ENCODE results near the gene SAMSN1.

SAMSN1 gene

DNA sequence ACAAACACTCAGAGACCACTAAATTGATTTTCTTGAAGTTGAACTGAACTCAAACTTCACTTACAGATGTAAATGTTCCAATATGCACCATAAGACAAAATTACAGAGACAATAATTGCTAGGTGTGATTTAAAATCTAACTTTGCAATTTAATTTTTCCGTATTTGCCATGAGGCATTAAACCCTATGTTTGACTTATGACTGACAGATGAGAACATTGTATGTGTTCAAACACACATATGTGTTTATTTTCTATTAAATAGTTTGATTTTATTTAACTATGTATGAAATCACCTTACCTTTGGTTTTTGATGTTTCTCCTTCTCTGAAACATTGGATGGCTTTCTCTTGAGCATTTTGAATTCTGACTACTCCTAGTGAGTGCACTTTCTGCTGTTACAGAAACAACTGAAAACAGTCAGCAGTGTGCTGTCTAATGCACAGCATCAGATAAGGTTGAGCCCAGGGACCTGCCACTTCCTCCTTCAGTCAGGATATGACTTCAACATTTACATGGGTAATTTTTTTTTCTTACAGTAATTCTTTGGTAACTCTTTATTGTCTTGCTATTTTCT is at the start of gene SAMSN1:
SAMSN1 (minus strand) TSS at position 410 of the 575 bp plus-strand sequence; CDS start at position 356, 54 bp downstream.
- DNase-seq (ENCODE audit: low read depth) = no peak

- DNase-seq (ENCODE audit: low read depth) = no peak
Measured at GRCh38 chr21:14595449-14595848, 49.3 kb upstream of the SAMSN1 start.

DNA sequence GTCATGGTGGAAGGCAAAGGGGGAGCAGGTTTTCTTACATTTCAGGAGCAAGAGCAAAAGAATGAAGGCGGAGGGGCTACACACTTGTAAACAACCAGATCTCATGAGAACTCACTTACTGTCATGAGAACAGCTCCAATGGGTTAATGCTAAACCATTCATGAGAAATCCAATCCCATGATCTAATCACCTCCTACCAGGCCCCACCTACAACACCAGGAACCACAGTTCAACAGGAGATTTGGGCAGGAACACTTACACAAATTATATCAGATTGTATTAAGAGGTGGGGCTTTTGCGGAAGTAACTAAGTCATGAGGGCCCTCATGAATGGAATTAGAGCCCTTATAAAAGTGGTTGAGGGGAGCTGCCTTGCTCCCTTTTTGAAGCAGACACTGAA is 48.9 kb upstream of the SAMSN1 start:
- no peak for DNase-seq (ENCODE audit: low read depth)

- no peak for DNase-seq (ENCODE audit: low read depth)
Measured at GRCh38 chr21:14593230-14593629, 47.1 kb upstream of the SAMSN1 start.

DNA sequence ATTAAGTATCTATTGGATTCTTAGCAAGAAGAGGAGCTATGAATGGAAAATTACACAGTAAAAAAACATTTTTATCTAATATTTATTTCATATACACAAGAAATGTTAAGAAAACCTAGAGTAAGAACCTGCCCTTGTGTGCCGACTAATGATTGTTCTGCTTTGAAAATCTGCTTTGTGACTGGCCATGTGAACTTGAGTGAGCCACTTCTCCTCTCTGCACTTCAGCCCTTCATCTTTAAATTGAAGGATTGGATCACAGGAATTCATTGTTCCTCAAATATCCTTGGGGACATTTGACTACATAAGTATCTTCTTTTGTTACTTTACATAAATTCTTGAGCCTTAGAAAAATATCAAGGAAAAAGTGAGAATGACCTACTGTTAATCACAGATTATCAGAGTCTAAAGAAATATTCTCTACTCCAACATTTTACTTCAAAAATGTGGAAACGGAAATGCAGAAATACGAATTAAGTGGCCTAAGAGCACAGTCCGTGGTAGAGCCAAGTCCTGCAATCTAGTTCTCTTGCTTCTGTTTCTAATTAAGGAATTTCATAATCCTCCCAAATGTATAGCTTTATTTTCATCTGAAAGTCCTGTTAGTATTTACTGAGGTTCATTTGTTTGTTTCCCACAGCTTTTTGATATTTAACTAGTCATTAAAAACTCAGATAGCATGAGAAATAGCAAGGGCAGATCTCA is 46.3 kb upstream of the SAMSN1 start:
- DNase-seq (ENCODE audit: low read depth) = no peak

- DNase-seq (ENCODE audit: low read depth) = no peak
Measured at GRCh38 chr21:14591882-14592281, 45.8 kb upstream of the SAMSN1 start.

DNA sequence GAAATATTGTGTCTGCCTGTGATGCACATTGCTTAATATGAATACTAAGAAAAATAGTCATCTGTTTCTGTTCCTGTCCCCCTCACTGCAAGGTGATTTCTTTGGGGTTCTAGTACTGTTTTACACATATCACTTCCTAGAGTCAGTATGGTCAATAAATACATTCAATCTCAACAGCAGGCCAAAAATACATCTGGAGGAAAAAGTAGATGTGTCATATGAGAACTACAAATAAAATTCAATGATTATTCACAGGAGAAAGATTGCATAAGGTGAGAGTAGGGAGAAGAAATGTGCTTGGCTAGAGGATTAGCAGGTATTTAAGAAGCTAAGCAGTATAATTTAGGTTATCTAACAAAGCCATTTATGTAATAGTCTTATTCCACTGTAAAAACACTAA is 45.3 kb upstream of the SAMSN1 start:
- DNase-seq (ENCODE audit: low read depth) = no peak

GRCh38 chr21:14589855-14590563 is 43.9 kb upstream of the SAMSN1 start:
- DNase-seq (ENCODE audit: low read depth) = no peak

GRCh38 chr21:14587266-14587665 is 41.2 kb upstream of the SAMSN1 start:
- no peak for DNase-seq (ENCODE audit: low read depth)

GRCh38 chr21:14585122-14585521 is 39.0 kb upstream of the SAMSN1 start:
- no peak for DNase-seq (ENCODE audit: low read depth)

DNA sequence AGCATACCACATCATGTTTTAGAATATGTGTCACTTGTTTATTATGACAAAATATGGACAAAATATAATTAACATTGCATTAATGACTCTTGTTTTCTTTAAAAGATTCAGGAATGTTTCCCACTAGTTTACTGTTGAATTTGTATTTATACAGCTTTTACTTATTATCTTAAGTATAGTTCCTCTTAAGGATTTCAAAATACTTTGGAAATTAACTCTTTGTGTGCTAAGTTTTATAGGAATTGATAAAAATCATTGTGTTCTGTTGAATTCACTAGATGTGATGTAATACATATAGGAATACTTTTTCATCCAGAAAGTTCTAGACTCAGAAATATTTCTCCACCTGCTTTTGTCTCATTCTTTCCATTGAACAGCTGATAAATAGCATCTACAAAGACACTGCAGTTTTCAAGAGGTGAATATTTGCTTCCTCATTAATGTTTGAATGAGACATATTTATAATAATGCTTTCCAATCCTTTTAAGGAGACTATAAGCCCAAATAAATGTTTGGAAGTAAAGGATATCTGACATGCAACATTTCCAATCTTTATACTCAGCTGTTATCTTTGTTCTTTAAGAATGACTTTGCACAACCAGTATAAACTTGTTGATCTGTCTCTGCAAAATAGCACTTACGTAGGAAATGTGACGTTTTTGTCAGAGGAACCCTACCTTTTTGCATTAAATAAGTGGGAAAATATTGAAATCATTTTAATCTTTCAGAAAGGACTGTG is 38.4 kb upstream of the SAMSN1 start:
- DNase-seq (ENCODE audit: low read depth) = no peak

DNA sequence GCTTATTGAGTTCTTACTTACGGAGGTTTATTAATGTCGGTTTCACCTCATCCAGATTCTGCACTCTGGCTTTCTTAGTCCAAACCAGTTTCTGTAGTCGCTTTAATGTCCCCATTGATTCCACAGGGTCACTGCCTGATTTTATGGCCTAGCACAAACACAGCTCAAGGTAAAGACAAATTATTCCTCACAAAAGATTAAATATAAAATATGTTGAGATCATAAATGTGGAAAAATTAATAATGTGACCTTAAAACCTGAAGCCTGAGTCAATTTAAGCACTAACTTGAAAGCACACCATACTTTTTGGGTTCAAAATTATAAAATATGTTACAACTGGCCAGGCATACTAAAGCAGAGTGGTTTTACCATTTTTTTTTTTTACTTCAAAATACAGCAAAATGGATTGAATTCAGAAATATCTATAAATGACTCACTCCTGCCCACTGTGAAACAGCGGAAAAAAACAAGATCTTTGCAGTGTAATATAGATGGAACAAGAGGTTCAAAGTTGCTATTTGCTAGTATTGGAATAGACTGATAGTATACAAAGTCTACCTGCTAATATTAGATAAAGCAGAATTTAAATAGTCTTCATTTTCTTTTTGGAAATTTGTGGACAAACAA is 37.6 kb upstream of the SAMSN1 start:
- DNase-seq (ENCODE audit: low read depth) = no peak

GRCh38 chr21:14582934-14583628 is 37.0 kb upstream of the SAMSN1 start:
- DNase-seq (ENCODE audit: low read depth) = no peak

DNA sequence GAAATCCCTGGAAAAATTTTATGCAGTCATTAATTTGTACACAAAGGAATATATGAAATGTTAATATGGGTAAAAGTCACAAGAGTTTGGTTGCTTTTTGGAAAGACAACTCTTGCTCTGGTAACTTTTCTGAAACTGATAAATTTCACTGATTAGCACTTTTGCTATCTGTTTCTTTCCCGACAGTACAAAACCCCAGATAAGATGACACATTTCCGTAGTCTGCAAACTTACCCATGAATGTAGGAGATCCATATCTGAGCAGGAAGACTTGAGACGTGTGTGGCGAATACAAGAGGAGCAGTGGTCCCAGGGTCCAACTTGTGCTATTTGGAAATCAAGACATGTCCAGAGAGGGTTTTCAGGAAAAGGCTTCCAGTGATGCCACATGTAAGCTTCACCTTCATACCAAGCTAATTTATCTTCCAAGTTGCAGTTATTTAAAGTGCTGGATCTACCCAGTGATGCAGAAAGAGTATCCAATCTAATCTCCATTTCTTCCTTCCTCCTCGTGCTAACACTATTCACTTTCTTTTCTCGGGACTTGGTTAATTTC is 35.9 kb upstream of the SAMSN1 start:
- DNase-seq (ENCODE audit: low read depth) = no peak

GRCh38 chr21:14573244-14573643 is 27.1 kb upstream of the SAMSN1 start:
- no peak for DNase-seq (ENCODE audit: low read depth)

DNA sequence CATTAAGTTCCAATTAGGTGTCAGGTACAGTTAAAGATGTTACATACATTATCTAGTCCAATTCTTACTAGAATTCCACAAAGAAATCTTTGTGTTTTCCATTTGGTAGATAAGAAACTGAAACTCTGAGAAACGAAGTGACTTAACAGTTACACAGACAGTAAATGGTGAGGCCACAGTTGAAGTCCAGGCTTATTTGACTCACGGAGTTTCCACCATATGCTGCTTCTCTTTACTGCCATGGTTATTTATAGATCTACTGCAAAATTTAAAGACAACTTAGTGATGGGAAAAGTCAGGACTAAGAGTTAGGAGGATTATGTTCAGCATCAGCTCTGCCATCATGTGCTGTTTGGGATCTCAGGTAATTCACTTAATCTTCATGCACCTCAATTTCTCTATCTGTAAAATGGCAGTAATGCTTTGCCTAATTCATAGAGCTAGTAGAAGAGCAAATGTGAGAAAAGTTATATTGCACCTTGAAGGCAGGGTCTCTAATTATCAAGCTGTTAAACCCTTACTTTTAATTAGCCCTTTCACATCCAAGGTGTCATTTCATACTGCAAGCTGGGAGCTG is 26.2 kb upstream of the SAMSN1 start:
- no peak for DNase-seq (ENCODE audit: low read depth)

DNA sequence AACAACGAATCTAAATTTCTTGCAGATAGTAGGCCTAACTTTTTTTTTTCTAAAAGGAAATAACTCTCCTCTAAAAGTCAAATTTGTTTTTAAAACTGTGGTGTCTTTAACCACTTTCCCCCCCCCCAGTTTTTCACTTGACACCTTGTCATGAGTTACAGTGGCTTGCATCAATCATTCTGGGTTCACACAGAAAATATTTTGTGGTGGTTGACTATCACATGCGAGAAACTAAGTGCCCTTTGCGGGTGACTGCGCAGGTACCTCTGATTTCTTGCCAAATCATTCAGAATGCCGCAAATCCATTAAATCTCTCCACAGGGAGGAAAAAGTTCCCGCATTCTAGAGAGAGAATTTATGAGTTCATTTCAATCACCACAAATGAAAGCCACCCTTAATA is 23.8 kb upstream of the SAMSN1 start:
- no peak for DNase-seq (ENCODE audit: low read depth)

DNA sequence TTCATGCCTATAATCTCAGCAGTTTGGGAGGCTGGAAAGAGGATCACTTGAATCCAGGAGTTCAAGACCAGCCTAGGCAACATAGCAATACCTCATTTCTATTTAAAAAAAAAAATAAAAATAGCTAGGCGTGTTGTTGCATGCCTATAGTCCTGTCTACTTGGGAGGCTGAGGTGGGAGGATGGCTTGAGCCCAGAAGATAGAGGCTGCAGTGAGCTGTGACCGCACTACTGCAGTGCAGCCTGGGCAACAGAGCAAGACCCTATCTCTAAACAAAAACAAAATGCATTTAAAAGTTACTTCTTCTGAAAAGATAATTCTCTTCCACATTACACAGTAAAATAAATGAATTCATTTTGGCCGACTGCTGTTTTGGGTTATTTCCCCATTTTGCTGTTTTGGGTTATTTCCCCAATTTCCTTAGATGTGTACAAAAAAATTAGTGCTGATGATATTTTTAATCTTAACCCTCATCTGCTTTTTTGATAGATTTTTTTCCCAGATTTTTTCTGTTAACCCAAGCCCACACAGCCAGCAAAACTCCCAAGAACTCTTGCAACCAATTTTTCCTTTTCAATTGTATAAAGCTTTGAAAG is 23.0 kb upstream of the SAMSN1 start:
- no peak for DNase-seq (ENCODE audit: low read depth)

DNA sequence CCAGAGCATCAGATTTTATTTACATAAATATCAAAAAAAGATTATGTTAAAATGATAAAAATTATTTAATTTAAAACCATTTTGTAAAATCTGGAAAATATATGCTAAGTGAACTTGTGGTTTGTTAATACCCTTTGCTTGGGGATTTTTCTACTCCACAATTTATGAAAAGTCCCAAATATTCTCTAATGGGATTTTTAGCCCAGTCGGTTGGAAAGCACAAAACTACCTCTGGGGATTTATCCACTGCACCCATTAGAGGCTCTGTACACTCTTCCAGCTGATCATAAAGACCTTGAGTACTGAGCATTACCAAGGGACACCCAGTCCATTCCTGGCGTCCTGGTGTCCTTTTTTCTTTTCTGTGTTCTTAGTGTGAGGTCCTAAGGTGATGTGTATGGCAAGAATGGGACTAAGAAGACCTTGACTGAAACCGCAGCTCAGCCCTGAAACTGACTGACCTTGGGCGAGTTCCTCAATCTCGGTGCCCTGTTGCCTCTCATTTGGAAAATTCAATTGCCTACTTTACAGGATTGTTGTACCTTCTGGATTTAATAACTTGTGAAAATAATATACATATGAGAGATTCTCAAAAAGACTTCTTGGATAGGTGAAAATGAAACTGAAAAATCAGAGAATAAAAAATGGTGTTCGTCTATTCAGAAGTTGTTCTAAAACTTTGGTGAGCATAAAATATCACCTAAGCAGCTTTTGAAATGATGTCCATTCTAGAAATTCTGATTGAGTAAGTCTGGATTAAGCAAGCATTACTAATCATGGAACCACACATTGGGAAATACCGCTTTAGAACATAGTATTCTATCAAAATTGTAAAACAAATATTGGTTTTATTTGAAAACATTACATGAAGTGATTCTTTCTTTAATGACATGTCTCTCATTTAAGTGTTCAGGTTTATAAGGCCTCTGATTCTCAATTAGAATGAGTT is 21.5 kb upstream of the SAMSN1 start:
- no peak for DNase-seq (ENCODE audit: low read depth)
